HG03064 (cell line): Measurements from ENCODE around the gene MTFR1L.
"Not testable (repeated sequence)": the region's sequence is repeated elsewhere in the genome, so short reads cannot be mapped to it uniquely, and the experiment has no call there.

Experiments used
- ATAC-seq: cut with Tn5 transposase; IDR thresholded peaks from one replicate; pipeline ENCODE4 v1.9.1; 2021; ENCODE audit warnings: low read depth; ENCODE audit not compliant: unreplicated experiment

The MTFR1L gene

DNA sequence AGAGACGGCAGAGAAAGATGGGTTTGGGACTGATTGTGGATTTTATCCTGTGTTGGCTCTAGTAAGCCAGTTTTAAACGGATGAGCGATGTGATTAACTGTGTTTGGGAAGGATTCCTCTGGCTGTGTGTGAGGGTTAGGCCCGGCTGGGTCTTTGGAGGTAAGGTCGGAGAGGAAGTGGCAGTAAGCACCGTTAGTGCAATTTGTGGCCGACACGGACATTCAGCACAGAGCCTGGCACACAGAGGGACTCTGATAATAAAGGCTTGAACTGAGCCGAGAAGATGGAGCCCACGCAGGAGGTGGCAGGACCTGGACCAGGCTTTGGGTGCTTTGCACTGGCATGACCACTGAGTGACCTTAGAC, 1.3 kb downstream of the MTFR1L start:
- no peak for ATAC-seq

DNA sequence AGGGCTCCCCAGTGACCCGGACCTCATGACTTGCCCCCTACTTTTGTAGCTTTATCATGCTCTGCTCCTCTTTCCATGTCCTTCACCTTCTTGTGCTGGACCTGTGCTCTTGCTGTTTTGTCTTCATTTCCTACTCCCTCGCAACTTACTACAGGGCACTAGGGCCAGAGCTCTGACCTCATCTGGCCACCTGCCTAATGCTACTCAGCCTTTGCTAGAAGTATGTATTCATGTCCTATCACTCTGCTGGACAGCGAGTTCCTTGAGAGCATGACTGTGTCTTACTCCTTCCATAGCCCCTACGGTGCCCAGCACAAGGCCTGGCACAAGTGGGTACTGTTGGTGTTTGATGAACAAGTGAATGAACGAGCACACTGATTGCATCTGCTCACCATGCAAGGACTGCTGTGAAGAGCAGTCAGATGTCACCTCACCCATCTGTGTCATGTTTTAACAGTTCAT, 1.9 kb downstream of the MTFR1L start:
- no peak for ATAC-seq

DNA sequence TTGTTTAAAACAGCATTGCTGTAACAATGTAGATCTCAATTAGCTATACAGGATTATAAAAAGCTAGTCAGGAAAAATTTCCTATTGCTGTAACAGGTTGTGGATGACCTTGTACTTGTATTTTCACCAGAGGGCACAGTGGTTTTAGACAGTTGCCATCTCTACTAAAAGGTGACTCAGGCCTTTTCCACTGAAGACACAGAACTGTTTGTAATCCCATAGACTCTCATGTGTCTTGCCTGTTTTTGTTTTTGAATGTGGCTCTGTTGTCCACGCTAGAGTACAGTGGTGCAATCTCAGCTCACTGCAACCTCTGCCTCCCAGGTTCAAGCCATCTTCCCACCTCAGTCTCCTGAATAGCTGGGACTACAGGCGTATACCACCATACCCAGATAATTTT, 5.9 kb downstream of the MTFR1L start:
- no peak for ATAC-seq

DNA sequence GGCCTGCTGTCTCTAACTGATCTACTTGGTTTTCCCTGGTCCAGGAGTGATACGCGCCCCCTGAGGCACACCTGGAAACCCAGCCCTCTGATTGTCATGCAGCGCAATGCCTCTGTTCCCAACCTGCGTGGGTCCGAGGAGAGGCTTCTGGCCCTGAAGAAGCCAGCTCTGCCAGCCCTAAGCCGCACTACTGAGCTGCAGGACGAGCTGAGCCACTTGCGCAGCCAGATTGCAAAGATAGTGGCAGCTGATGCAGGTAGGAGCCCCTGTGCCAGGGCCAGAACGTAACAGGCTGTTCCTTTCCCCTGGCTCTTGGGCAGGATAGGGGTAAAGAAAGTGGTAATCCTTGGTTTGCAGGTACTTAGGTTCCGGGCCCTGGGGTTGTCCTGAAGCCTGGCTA, 6.8 kb downstream of the MTFR1L start:
- ATAC-seq = no peak

DNA sequence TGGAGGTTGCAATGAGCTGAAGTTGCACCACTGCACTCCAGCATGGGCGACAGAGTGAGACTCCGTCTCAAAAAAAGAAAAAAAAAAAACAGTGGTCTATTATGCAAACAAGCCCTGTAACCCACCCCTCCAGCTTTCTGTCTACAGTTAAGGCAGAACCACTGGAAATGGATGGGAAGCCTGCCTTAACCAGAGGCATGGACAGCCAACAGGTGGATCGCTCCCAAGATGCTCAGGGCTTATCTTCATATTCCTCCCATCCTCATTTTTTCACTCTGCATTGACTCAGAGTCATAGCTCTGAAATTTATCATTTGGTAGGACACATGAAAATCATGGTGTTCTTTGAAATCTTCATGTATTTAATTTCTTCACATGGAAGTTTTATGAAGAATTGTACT, 8.7 kb downstream of the MTFR1L start:
- ATAC-seq = no peak

DNA sequence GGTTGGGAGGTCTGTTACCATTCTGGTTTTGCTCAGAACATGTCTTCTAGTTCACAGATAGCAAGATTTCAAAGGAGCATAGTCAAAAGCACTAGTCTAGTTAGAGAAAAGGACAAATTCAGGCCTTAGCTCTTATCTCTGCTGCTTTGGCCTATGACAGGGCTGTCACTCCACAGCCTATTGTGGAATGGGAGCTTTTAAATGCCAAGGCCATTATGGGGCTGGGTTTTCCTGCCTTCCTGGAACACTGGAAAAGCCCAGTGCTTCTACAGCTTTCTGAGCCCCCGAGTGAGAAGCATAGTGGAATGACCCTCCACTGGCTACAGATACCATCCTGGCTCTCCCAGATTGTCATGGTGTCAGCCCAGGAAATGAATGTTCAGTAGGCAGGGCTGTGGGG, 9.3 kb downstream of the MTFR1L start:
- no peak for ATAC-seq

DNA sequence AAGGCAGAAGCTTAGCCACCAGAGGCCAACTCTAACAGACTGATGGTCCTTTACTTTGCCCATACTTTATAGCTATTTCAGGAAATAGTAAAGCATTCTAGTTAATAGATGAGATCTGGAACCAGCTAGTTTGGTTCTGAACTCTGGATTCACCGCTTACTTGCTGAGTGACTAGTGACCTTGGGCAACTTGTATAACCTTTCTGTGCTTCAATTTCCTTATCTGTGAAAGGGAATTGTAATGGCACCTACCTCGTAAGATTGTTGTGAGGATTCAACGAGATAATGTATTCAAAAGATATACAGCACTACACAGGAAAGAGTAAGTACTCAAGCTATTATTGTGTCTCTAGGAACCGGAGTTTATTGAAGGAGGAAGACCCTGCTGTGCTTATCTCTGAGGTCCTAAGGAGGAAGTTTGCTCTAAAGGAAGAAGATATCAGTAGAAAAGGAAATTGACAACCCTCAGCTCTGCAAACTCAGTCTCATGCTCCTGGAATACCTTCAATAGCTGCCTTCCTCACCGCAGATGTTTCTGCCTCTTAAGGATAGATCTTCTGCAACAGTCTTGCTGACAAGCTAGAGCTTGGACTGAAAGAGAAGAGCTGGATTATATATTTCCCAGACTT, 11.9 kb downstream of the MTFR1L start:
- no peak for ATAC-seq

DNA sequence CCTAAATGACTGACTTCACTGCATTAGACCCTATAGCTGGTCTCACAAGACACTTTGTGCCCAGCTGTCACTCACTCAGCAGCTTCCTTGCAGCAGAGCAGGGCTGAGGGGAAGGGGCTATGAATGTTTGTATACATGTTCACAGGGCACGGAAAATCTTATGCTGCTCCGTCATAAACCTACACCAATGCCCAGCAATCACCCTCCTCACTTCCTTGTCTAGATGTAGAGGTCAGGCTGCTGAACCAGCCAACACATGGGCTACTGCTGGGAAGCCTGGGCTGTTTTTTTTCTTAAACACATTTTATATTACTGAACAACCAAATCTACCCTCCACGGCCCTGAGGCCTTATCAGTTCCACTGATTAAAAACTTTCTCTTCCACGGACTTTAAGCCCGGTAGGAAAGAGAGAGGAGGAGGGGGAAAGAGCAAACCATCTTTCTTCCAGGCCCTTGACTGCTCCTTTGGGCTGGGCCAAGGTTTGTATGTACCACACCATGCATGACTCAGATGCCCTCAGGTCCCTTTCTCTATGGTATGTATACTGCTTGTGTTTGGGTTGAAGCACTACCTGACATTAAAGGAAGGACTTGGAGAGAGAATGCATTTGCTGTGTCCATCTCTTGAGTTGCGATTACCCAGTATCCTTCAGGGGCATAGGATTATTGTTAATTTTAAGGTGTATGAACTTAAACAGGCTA, 12.7 kb downstream of the MTFR1L start:
- ATAC-seq = no peak

DNA sequence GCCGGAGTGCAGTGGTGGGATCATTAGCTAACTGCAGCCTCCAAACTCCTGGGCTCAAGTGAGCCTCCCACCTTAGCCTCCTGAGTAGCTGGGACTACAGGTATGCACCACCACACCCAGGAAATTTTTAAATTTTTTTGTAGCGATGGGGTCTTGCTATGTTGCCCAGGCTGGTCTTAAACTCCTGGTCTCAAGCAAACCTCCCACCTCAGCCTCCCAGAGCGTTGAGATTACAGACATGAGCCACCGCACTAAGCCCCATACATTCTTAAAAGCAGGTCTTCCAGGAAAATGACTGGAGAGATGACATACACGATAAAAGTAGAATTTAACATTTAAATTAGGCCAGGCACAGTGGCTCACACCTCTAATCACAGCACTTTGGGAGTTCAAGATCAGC, 13.4 kb downstream of the MTFR1L start:
- no peak for ATAC-seq

DNA sequence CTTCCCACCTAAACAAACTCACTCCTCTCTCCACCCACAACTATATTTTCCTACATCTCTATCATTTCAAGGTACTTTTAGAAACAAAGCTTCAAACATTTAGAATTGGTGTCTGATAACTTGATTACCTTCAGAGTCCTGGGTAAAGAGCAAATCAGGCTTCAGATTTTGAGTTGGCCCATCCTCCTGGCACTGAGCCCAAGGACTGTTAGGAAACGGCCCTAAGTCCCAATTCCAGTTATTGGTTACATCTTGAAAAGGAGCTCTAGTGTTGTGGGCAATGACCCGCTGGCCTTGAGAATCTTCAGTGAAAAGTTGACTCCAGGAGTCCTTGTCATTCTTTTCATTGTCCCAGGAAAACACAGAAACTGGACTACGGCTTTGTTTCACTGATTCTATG, 15.1 kb downstream of the MTFR1L start:
- ATAC-seq = no peak

DNA sequence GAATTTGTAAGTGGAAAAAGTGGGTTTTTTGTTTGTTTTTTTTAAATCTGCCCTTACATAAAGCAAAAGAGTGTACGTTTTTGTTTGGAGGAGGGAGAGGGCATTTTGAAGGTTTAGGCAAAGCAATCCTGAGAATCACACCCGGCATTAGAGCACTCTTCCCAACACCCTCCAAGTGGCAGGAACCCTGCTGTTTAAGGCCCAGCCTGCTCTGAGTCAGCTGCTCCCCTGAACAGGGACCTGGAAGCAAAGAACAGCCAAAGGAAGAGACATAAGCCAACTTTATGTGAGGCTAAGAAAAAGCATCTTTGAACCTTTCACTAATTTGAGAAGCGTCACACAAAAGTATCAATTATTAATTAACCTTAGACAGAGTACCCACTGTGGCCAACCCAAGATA, 16.9 kb downstream of the MTFR1L start:
- ATAC-seq = no peak

DNA sequence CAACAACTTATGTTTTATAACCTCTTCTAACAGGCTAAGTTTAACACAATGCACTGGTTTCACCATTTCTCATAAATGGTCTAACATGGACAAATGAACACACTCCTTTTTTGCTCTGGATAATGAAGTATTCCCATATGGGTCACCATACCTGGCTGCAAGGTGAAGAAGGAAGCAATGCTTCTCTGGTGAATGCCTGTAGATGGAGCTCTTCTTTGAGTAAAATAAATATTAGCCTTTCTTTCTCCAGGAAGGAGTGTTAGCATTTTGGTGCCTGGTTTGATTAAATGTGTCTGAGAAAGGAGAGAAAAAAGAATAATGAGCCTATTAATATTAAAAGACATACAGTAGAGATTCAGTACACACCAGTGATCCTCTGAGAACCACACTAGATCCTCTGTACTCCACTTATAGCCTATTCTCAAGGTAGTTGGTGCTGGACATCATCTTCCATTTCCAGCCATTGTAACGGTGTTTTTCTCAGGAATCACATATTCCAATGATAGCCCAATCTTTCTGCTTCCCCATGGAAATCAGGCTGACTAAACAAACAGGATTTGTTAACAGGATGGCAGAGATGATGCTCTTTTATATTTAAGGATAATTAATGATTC, 17.6 kb downstream of the MTFR1L start:
- ATAC-seq = no peak

DNA sequence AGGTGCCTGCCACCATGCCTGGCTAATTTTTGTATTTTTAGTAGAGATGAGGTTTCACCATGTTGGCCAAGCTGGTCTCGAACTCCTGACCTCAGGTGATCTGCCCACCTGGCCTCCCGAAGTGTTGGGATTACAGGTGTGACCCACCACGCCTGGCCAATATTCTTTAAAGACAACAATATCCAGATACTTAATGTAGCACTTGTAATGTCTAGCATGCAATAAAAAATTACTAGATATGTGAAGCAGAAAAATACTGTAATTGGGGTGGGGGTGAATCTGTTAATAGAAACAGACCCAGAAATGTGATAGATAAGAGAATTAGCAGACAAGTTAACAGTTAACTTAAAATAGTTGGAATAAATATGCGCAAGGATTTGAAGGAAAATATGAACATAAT, 20.1 kb downstream of the MTFR1L start:
- not testable (repeated sequence) for ATAC-seq

DNA sequence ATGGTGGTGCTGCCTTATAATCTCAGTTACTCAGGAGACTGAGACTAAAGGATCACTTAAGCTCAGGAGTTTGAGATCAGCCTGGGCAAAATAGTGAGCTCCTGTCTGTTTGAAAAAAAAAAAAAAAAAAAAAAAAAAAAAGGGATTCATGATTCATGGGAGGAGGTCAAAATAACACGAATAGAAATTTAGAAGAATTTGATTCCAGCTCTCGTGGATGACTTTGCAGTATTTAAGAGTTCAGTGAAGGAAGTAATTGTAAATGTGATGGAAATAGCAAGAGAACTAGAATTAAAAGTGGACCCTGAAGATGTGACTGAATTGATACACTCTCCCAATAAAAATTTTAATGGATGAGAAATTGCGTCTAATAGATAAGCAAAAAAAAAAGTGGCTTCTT, 23.7 kb downstream of the MTFR1L start:
- ATAC-seq = no peak

DNA sequence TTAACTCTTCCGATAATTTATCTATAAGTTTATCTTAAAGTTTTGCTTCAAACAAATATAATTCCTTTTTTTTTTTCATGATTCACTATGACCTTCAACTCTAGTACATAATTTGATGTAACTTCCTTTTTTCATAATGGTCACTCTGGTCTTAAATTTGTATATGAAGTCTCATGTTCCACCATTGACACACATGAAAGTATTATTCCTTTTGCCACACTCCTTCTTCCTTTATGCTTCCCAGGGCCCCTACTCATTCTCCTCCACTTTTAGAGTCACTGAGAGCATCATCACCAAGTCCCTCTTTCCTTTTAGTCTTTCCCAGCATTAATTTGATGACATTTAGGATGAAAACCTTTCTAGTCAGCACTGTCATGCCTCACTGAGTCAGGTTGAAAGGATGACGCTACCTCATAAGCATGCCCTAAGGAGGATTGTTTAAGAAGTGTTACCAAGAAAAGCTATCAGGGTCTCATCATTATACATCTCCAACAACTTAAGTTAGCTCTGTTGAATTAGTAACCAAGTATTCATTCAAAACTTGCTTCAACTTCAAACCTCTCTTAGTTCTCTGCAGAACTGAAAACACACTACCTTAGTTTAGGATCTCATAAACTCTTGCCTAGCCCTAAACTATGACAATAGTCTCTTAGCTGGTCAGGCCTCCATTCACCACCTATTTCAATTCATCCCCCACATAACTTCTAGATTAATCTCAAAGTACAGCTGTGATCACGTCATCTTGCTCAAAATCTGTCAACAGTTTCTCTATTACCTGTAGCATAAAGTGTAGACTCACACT, 25.0 kb downstream of the MTFR1L start:
- no peak for ATAC-seq

DNA sequence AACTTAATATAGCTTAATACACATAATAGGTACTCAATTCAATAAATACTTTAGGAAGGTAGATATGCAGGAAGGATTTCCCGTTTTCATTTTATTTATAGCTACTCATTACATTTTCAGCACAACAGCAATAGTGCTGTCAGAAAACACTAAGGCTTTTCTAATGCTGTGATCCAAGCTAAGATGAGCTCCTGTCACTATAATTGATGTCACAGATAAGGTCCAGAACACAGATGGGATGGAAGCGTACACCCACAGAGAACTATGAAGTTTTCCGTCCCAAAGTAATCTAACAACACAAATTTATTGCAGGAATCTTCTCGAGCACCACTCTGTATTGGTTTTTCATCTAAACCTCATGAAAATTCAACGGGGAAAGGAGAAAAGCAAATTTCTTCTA, 25.9 kb downstream of the MTFR1L start:
- no peak for ATAC-seq

DNA sequence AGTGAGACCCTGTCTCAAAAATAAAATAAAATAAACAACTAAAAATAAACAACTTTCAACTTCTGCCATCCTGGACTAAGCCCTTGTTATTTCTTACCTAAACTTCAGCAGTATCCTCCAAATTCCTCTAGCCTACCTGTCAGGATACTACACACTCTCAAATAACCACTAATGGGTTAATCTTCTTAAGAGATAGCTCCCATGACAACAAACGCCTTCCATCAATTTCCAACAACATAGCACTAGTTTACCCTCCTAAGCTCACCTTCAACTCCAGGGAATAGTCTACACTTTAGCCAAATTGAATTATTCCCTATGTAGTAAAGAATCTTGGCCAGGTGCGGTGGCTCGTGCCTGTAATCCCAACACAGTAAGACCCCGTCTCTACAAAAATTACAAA, 28.2 kb downstream of the MTFR1L start:
- ATAC-seq = no peak

DNA sequence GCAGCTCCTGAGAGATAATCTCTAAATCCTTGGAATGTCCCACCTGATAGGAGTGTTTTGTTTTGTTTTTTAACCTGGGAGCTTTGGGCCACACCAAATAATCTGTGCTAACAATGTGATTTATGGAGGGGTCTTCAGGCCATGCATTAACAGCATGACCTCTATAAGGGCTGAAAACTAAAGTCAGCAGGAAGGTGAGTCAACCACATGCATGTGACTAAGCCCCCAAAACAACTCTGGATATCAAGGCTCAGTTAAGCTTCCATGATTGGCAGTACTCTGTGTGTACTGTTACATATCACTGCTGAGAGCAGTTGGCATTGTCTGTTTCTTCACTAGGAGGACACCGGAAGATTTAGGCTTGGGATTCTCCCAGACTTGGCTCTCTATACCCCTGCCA, 28.8 kb downstream of the MTFR1L start:
- ATAC-seq = no peak

DNA sequence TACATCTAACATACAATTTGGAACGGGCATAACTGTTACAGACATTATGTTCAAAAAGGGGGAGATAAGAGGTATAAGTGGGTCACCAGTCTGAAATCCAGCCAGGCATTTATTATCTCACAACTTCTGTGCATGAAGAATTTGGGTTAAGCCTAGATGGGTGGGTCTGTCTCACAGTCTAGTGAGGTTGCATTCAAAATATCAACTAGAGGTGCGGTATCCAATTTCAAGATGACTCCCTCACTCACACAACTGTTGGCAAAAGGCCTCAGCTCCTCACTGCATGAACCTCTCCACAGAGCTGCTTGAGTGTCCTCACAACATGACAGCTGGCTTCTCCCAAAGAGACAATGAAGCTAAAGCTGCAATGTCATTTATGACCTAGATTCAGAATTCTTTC, 34.8 kb downstream of the MTFR1L start:
- ATAC-seq = no peak

DNA sequence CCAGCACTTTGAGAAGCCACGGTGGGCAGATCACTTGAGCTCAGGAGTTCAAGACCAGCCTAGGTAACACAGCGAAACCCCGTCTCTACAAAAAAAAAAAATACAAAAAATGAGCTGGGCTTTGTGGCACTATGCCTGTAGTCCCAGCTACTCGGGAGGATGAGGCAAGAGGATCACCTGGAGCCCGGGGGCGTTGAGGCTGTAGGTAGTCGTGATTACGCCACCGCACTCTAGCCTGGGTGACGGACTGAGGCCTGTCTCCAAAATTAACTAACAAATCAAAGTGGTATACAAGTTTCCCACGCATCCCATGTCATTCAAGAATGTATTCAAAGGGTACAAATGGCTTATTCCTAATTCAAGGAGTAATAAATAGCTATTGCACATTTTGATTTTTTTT, 37.1 kb downstream of the MTFR1L start:
- no peak for ATAC-seq

DNA sequence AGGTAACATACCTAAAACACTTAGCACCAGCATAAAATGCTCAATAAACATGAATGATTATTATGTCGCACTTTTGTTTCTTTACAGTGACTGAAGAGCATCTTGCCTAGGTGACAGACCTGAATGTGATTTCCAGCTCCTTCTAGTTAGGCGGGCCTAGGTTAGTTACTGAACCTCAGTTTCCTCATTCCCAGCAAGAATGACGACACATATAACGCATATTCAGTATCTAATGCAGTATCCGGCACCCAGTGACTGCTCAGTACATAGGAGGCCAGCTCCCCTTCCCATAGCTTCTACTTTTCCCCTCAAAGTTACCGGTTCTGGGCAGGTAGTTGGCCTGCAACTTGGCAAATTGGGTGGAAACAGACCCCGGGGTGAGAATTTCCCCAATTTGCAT, 38.7 kb downstream of the MTFR1L start:
- ATAC-seq = no peak
